ENCODE results near the gene SNRPA.

The SNRPA gene

GRCh38 chr19:40705950-40706619, 44.9 kb upstream of the SNRPA start:
- Histone ChIP-seq H3K9ac (ENCODE audit: low read length) (no peak overlapping the region), H3K27ac (ENCODE audit: low read depth, low read length) (no peak overlapping the region), H3K4me2 (ENCODE audit: low read depth, low read length, poor library complexity, severe bottlenecking) (no peak overlapping the region), H4K20me1 (ENCODE audit: low read depth, low read length) (no peaks in the 10 kb centered on the region), H3K9me3 (ENCODE audit: insufficient read depth, low read length) (no peaks in the 10 kb centered on the region), H3K4me3 (ENCODE audit: insufficient read depth, low read length, poor library complexity, severe bottlenecking) (no peak overlapping the region), H3F3A (ENCODE audit: insufficient read depth) (no peaks in the 10 kb centered on the region), H3K36me3 (ENCODE audit: low read length) (no peaks in the 10 kb centered on the region; the same call in 1 of the 2 replicates), H2AFZ (ENCODE audit: low read depth, low read length, severe bottlenecking) (no peak overlapping the region), H3K27me3 (ENCODE audit: low read length) (no peaks in the 10 kb centered on the region), H3K79me2 (ENCODE audit: insufficient read depth, low read length) (no peaks in the 10 kb centered on the region), H3K9me2 (replicated peaks; ENCODE audit: insufficient read depth, low read length) (no peaks in the 10 kb centered on the region)
- TF ChIP-seq EZH2phosphoT487 (conservative IDR thresholded peaks at IDR 0.05; ENCODE audit: low read length), result no peak
- TF ChIP-seq, protein P1, sequence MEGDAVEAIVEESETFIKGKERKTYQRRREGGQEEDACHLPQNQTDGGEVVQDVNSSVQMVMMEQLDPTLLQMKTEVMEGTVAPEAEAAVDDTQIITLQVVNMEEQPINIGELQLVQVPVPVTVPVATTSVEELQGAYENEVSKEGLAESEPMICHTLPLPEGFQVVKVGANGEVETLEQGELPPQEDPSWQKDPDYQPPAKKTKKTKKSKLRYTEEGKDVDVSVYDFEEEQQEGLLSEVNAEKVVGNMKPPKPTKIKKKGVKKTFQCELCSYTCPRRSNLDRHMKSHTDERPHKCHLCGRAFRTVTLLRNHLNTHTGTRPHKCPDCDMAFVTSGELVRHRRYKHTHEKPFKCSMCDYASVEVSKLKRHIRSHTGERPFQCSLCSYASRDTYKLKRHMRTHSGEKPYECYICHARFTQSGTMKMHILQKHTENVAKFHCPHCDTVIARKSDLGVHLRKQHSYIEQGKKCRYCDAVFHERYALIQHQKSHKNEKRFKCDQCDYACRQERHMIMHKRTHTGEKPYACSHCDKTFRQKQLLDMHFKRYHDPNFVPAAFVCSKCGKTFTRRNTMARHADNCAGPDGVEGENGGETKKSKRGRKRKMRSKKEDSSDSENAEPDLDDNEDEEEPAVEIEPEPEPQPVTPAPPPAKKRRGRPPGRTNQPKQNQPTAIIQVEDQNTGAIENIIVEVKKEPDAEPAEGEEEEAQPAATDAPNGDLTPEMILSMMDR (IDR thresholded peaks at IDR 0.05; ENCODE audit: insufficient read depth, low read length, poor library complexity, severe bottlenecking), result no peak

DNA sequence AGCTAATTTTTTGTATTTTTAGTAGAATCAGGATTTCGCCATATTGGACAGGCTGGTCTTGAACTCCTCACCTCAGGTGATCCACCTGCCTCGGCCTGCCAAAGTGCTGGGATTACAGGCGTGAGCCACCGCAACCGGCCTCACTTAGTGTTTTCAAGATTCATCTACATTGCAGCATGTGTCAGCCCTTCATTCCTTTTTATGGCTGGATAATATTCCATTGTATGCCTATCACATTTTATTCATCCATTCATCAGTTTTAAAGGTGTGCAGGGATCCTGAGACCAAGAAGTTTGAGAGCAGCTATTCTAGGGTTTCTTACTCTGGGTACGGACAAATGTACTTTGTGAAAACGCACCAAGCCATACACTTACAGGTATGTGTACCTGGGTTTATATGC, 43.4 kb upstream of the SNRPA start:
- Histone ChIP-seq H2AFZ (ENCODE audit: low read depth, low read length, severe bottlenecking) (no peak overlapping the region), H3K36me3 (ENCODE audit: low read length) (no peaks in the 10 kb centered on the region; the same call in 1 of the 2 replicates), H3F3A (ENCODE audit: insufficient read depth) (no peaks in the 10 kb centered on the region), H3K79me2 (ENCODE audit: insufficient read depth, low read length) (no peaks in the 10 kb centered on the region), H3K9me2 (replicated peaks; ENCODE audit: insufficient read depth, low read length) (no peaks in the 10 kb centered on the region), H3K4me3 (ENCODE audit: insufficient read depth, low read length, poor library complexity, severe bottlenecking) (no peak overlapping the region), H3K9ac (ENCODE audit: low read length) (no peak overlapping the region), H3K4me2 (ENCODE audit: low read depth, low read length, poor library complexity, severe bottlenecking) (no peak overlapping the region), H3K27ac (ENCODE audit: low read depth, low read length) (no peak overlapping the region), H4K20me1 (ENCODE audit: low read depth, low read length) (no peaks in the 10 kb centered on the region), H3K9me3 (ENCODE audit: insufficient read depth, low read length) (no peaks in the 10 kb centered on the region), H3K27me3 (ENCODE audit: low read length) (no peaks in the 10 kb centered on the region)
- TF ChIP-seq, protein P1 (IDR thresholded peaks at IDR 0.05; ENCODE audit: insufficient read depth, low read length, poor library complexity, severe bottlenecking), result no peak
- no peak for TF ChIP-seq EZH2phosphoT487 (conservative IDR thresholded peaks at IDR 0.05; ENCODE audit: low read length)

GRCh38 chr19:40709817-40710216, 41.2 kb upstream of the SNRPA start:
- no peak overlapping the region for H3K27ac ChIP-seq (ENCODE audit: low read depth, low read length)
- no peaks in the 10 kb centered on the region for H3K27me3 ChIP-seq (ENCODE audit: low read length)
- H3K79me2 ChIP-seq (ENCODE audit: insufficient read depth, low read length), result no peaks in the 10 kb centered on the region
- no peaks in the 10 kb centered on the region for H3K9me3 ChIP-seq (ENCODE audit: insufficient read depth, low read length)
- H3K4me3 ChIP-seq (ENCODE audit: insufficient read depth, low read length, poor library complexity, severe bottlenecking), result no peak overlapping the region
- H3K9me2 ChIP-seq (replicated peaks; ENCODE audit: insufficient read depth, low read length), result no peaks in the 10 kb centered on the region
- no peak overlapping the region for H2AFZ ChIP-seq (ENCODE audit: low read depth, low read length, severe bottlenecking)
- H4K20me1 ChIP-seq (ENCODE audit: low read depth, low read length), result no peaks in the 10 kb centered on the region
- no peaks in the 10 kb centered on the region; the same call in 1 of the 2 replicates for H3K36me3 ChIP-seq (ENCODE audit: low read length)
- TF ChIP-seq, protein P1 (IDR thresholded peaks at IDR 0.05; ENCODE audit: insufficient read depth, low read length, poor library complexity, severe bottlenecking), result no peak
- TF ChIP-seq EZH2phosphoT487 (conservative IDR thresholded peaks at IDR 0.05; ENCODE audit: low read length), result no peak
- no peak overlapping the region for H3K9ac ChIP-seq (ENCODE audit: low read length)
- H3K4me2 ChIP-seq (ENCODE audit: low read depth, low read length, poor library complexity, severe bottlenecking), result no peak overlapping the region
- H3F3A ChIP-seq (ENCODE audit: insufficient read depth), result no peaks in the 10 kb centered on the region
